Trophoblast cell (in vitro differentiated cells and primary cell): ENCODE results near the gene VPS45.

Experiments
- DNase-seq, 2 donors: peaks; one replicate each; pipeline ENCODE4 v3.0.0-alpha.2; 2016
- H2AFZ ChIP-seq: 2 replicates; pipeline ENCODE4 v1.6.1; 2013; ENCODE audit warnings: low read length, moderate library complexity, mild to moderate bottlenecking; ENCODE audit not compliant: insufficient read depth, poor library complexity
- H2AK5ac ChIP-seq: 2 replicates; pipeline ENCODE4 v1.6.1; 2013; ENCODE audit warnings: mild to moderate bottlenecking, low read length
- H2BK120ac ChIP-seq: 2 replicates; pipeline ENCODE4 v1.6.1; 2013; ENCODE audit warnings: low read length, mild to moderate bottlenecking, moderate library complexity; ENCODE audit not compliant: insufficient read depth, poor library complexity
- H2BK12ac ChIP-seq: 2 replicates; pipeline ENCODE4 v1.6.1; 2013; ENCODE audit warnings: mild to moderate bottlenecking, low read length, moderate library complexity
- H2BK5ac ChIP-seq: 2 replicates; pipeline ENCODE4 v1.6.1; 2013; ENCODE audit warnings: low read length, low read depth, moderate library complexity, mild to moderate bottlenecking; ENCODE audit not compliant: poor library complexity
- H3K14ac ChIP-seq: 2 replicates; pipeline ENCODE4 v1.6.1; 2013; ENCODE audit warnings: mild to moderate bottlenecking, low read length
- H3K18ac ChIP-seq: 2 replicates; pipeline ENCODE4 v1.6.1; 2013; ENCODE audit warnings: mild to moderate bottlenecking, low read length
- H3K23ac ChIP-seq: 2 replicates; pipeline ENCODE4 v1.6.1; 2013; ENCODE audit warnings: low read length
- H3K27ac ChIP-seq: 2 replicates; pipeline ENCODE4 v1.5.1; 2013; ENCODE audit warnings: low read depth, mild to moderate bottlenecking, inconsistent platforms, low read length, moderate library complexity
- H3K27me3 ChIP-seq: 2 replicates; pipeline ENCODE4 v1.6.1; 2013; ENCODE audit warnings: inconsistent platforms, mild to moderate bottlenecking, low read length, moderate library complexity; ENCODE audit not compliant: insufficient read depth
- H3K36me3 ChIP-seq, 2 experiments: 1 replicate in 1 of 2; 2 replicates in 1 of 2; pipeline ENCODE4 v1.6.1; 2013; ENCODE audit warnings: low read length in 2 of 2, mild to moderate bottlenecking in 2 of 2, moderate library complexity in 1 of 2; ENCODE audit not compliant: insufficient read depth in 2 of 2, control insufficient read depth in 1 of 2
- H3K4ac ChIP-seq: 2 replicates; pipeline ENCODE4 v1.6.1; 2013; ENCODE audit warnings: low read depth, mild to moderate bottlenecking, low read length, moderate library complexity
- H3K4me1 ChIP-seq, 2 experiments: 1 replicate in 1 of 2; 2 replicates in 1 of 2; pipeline ENCODE4 v1.6.1; 2013; ENCODE audit warnings: low read length in 2 of 2, mild to moderate bottlenecking in 2 of 2, moderate library complexity in 1 of 2; ENCODE audit not compliant: insufficient read depth in 2 of 2, control insufficient read depth in 1 of 2
- H3K4me2 ChIP-seq: 2 replicates; pipeline ENCODE4 v1.6.1; 2013; ENCODE audit warnings: inconsistent platforms, mild to moderate bottlenecking, low read length, moderate library complexity
- H3K4me3 ChIP-seq: 2 replicates; pipeline ENCODE4 v1.5.1; 2013; ENCODE audit warnings: mild to moderate bottlenecking, low read depth, low read length, inconsistent platforms
- H3K79me1 ChIP-seq: one replicate; pipeline ENCODE4 v1.6.1; 2013; ENCODE audit warnings: low read length
- H3K79me2 ChIP-seq: 2 replicates; pipeline ENCODE4 v1.6.1; 2013; ENCODE audit warnings: low read length, mild to moderate bottlenecking; ENCODE audit not compliant: control insufficient read depth, insufficient read depth, poor library complexity
- H3K9ac ChIP-seq: 2 replicates; pipeline ENCODE4 v1.6.1; 2013; ENCODE audit warnings: mild to moderate bottlenecking, low read length
- H3K9me3 ChIP-seq: 2 replicates; pipeline ENCODE4 v1.6.1; 2013; ENCODE audit warnings: low read depth, mild to moderate bottlenecking, control low read depth, inconsistent platforms, low read length; ENCODE audit not compliant: insufficient read depth
- H4K12ac ChIP-seq: 2 replicates; pipeline ENCODE4 v1.6.1; 2013; ENCODE audit warnings: low read depth, mild to moderate bottlenecking, low read length, moderate library complexity
- H4K8ac ChIP-seq: 2 replicates; pipeline ENCODE4 v1.6.1; 2013; ENCODE audit warnings: low read depth, mild to moderate bottlenecking, low read length, moderate library complexity
- H4K91ac ChIP-seq: one replicate; pipeline ENCODE4 v1.6.1; 2013; ENCODE audit warnings: low read depth, mild to moderate bottlenecking, low read length, moderate library complexity
- WGBS: extraction: QIAGEN DNeasy Blood & Tissue Kit; methylation state at CpG from one replicate; pipeline ENCODE4 v1.1.7; 2013; ENCODE audit warnings: missing lambda C conversion rate; ENCODE audit not compliant: insufficient read length, insufficient coverage; ENCODE audit errors: extremely low coverage; 5-methylcytosine and 5-hydroxymethylcytosine counted together

VPS45 gene

DNA sequence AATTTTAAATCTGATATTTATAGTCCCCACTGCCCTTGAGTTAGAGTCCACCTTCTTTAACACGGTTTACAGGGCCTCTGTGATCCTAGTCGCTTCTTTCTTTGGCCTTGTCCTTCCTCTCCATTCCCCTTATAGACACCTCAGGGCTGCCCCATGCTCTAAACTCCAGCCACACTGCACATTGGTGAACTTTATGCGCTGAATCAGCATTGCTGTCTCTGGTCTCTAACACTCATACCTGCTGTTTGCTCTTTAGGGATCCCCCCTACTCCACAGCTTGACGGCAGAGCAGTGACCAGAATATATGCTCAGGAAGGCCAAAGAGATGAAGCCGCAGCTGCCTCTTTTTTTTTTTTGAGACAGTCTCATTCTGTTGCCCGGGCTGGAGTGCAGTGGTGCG is 112.3 kb downstream of the VPS45 start:
- Histone ChIP-seq H3K18ac (no peak overlapping the region), H3K14ac (no peak overlapping the region), H3K27ac (no peak overlapping the region), H2BK12ac (no peak overlapping the region), H3K36me3 (no peaks in the 10 kb centered on the region), H2AFZ (no peak overlapping the region), H3K27me3 (no peaks in the 10 kb centered on the region), H2BK5ac (no peak overlapping the region), H3K4me2 (no peak overlapping the region), H3K4me3 (no peak overlapping the region), H3K9ac (no peak overlapping the region), H3K79me1 (no peaks in the 10 kb centered on the region), H2AK5ac (no peak overlapping the region), H3K9me3 (no peaks in the 10 kb centered on the region), H2BK120ac (no peak overlapping the region), H4K8ac (no peak overlapping the region), H4K91ac (no peak overlapping the region), H3K4me1 (no peaks in the 10 kb centered on the region), H3K79me2 (no peaks in the 10 kb centered on the region), H3K4ac (no peak overlapping the region), H3K23ac (no peak overlapping the region), H4K12ac (no peak overlapping the region)
- DNase-seq = no peak
- no CpG with 5 or more reads among the region's 7 CpGs for WGBS

DNA sequence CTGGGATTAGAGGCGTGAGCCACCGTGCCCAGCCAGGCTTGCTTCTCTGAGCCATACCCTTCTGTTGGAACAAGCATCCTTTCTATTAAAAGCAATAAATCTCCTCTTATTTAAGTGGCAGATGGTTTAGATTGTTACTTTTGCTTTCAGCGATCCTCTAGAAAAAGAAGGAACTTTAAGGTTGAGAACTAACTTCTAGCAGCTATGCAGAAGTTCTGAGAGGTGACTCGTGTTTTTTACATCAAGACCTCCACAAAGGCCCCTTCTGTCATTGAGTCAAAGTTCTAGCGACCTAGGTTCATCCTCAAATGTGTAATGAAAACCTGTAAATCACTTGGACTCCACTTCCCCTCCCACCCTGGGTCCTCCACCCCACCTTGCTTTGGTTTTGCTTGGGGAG is 112.9 kb downstream of the VPS45 start:
- H4K91ac ChIP-seq = no peak overlapping the region
- H3K4me2 ChIP-seq = no peak overlapping the region
- no peak overlapping the region for H3K4ac ChIP-seq
- H3K14ac ChIP-seq = no peak overlapping the region
- no peaks in the 10 kb centered on the region for H3K79me1 ChIP-seq
- no peaks in the 10 kb centered on the region for H3K36me3 ChIP-seq
- no CpG with 5 or more reads among the region's 5 CpGs for WGBS
- H4K12ac ChIP-seq = no peak overlapping the region
- H2BK12ac ChIP-seq = no peak overlapping the region
- H3K18ac ChIP-seq = no peak overlapping the region
- no peak overlapping the region for H3K27ac ChIP-seq
- H3K79me2 ChIP-seq = no peaks in the 10 kb centered on the region
- no peaks in the 10 kb centered on the region for H3K27me3 ChIP-seq
- no peak overlapping the region for H2AFZ ChIP-seq
- no peaks in the 10 kb centered on the region for H3K9me3 ChIP-seq
- no peak for DNase-seq
- peak overlapping the region; percentile 54 for H2AK5ac ChIP-seq
- no peak overlapping the region for H3K9ac ChIP-seq
- no peak overlapping the region for H3K23ac ChIP-seq
- no peaks in the 10 kb centered on the region for H3K4me1 ChIP-seq
- no peak overlapping the region for H3K4me3 ChIP-seq
- H2BK120ac ChIP-seq = no peak overlapping the region
- no peak overlapping the region for H4K8ac ChIP-seq
- H2BK5ac ChIP-seq = no peak overlapping the region

DNA sequence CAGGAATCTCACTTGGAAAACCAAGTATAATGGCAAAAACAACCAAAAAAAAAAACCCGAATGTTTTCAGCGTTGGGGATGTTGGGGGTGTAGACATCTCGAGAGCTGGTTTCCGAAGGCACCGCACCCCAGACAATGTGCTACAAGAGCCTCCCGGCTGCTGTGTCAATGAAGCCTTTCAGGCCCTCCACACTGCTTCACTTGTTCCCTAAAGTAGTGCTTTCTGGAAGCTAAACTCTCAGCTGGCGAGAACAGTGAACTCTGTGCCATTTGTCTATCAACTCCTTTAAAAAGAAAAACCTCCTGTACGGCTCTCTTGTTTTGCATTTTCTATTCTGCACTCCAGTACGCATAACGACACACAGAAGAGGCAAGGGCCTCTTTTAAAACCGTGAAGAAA is 114.7 kb downstream of the VPS45 start:
- Histone ChIP-seq H3K79me1 (no peaks in the 10 kb centered on the region), H3K14ac (no peak overlapping the region), H3K79me2 (no peaks in the 10 kb centered on the region), H3K23ac (no peak overlapping the region), H4K12ac (no peak overlapping the region), H3K4me2 (no peak overlapping the region), H3K27me3 (no peaks in the 10 kb centered on the region), H2BK5ac (no peak overlapping the region), H4K91ac (no peak overlapping the region), H2BK120ac (no peak overlapping the region), H2AFZ (no peak overlapping the region), H2AK5ac (no peak overlapping the region), H3K4me3 (no peak overlapping the region), H3K9ac (no peak overlapping the region), H4K8ac (no peak overlapping the region), H2BK12ac (no peak overlapping the region), H3K36me3 (no peaks in the 10 kb centered on the region), H3K4ac (no peak overlapping the region), H3K9me3 (no peaks in the 10 kb centered on the region), H3K4me1 (no peaks in the 10 kb centered on the region), H3K18ac (no peak overlapping the region), H3K27ac (no peak overlapping the region)
- no peak for DNase-seq
- WGBS = no CpG with 5 or more reads among the region's 11 CpGs

DNA sequence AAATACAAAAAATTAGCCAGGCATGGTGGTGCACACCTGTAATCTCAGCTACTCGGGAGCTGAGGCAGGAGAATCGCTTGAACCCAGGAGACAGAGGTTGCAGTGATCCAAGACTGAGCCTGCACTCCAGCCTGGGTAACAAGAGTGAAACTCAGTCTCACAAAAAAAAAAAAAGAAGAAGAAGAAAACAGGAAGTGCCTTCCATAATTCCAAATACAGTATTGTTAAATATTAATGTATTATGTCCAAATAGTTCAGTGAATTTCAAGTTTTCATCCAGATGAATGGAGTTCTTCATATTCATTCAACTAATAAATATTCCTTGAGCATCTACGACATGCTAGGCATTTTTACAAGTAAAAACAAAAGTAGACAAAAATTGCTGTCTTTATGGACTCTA is 115.5 kb downstream of the VPS45 start:
- no peak overlapping the region for H2BK12ac ChIP-seq
- WGBS = no CpG with 5 or more reads among the region's 3 CpGs
- no peak overlapping the region for H3K4me2 ChIP-seq
- no peaks in the 10 kb centered on the region for H3K36me3 ChIP-seq
- H2AFZ ChIP-seq = no peak overlapping the region
- no peak overlapping the region for H4K12ac ChIP-seq
- H4K8ac ChIP-seq = no peak overlapping the region
- no peaks in the 10 kb centered on the region for H3K79me2 ChIP-seq
- no peak overlapping the region for H4K91ac ChIP-seq
- H3K23ac ChIP-seq = no peak overlapping the region
- no peak overlapping the region for H2AK5ac ChIP-seq
- no peak overlapping the region for H2BK120ac ChIP-seq
- no peak overlapping the region for H3K18ac ChIP-seq
- H3K9me3 ChIP-seq = no peaks in the 10 kb centered on the region
- no peak overlapping the region for H3K9ac ChIP-seq
- H2BK5ac ChIP-seq = no peak overlapping the region
- DNase-seq = no peak
- H3K4me1 ChIP-seq = peaks cover 0 to 2% of the 10 kb centered on the region in 2 experiments
- no peak overlapping the region for H3K27ac ChIP-seq
- H3K14ac ChIP-seq = no peak overlapping the region
- H3K4ac ChIP-seq = no peak overlapping the region
- peaks cover 2% of the 10 kb centered on the region for H3K79me1 ChIP-seq
- no peak overlapping the region for H3K4me3 ChIP-seq
- no peaks in the 10 kb centered on the region for H3K27me3 ChIP-seq
